Fibroblast of skin of abdomen (primary cell): ENCODE results near the gene DHRS12.

Source experiments
- DNase-seq: peaks from one replicate; pipeline ENCODE4 v3.0.0-alpha.2; 2013

The DHRS12 gene

DNA sequence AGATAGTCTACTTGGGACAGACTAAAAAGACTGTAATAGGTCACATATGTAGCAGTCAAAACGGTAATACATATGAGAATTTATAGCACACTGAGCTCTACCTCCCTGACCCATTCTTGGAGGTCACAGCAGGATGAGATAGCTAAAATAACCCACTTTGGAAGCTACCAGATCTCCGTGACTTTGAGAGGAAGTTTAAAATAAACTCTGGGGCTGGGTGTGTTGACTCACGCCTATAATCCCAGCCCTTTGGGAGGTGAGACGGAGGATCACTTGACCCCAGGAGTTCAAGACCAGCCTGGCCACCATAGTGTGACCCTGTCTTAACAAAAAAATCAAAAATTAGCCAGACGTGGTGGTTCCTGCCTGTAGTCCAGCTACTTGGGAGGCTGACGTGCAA is 45.3 kb downstream of the DHRS12 start:
- no peak for DNase-seq

DNA sequence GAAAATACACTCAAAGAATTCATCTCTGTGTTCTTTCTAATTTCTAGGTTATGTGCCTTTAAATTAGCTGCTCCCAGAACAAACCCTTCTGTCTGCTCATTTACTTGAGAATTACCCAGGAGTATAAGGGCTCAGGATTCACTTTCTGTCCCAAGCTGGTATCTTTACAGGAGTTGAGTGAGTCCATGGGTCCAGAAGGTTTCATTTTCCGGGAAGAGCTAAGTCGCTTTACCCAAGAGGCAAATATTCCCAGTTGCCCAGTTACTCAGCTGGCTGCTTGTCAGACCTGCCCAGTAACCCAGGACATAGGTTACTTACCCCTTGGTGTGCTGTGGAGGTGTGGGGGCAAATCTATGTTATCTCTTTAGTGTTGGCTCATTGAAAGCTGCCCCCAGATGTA is 47.3 kb downstream of the DHRS12 start:
- no peak for DNase-seq

DNA sequence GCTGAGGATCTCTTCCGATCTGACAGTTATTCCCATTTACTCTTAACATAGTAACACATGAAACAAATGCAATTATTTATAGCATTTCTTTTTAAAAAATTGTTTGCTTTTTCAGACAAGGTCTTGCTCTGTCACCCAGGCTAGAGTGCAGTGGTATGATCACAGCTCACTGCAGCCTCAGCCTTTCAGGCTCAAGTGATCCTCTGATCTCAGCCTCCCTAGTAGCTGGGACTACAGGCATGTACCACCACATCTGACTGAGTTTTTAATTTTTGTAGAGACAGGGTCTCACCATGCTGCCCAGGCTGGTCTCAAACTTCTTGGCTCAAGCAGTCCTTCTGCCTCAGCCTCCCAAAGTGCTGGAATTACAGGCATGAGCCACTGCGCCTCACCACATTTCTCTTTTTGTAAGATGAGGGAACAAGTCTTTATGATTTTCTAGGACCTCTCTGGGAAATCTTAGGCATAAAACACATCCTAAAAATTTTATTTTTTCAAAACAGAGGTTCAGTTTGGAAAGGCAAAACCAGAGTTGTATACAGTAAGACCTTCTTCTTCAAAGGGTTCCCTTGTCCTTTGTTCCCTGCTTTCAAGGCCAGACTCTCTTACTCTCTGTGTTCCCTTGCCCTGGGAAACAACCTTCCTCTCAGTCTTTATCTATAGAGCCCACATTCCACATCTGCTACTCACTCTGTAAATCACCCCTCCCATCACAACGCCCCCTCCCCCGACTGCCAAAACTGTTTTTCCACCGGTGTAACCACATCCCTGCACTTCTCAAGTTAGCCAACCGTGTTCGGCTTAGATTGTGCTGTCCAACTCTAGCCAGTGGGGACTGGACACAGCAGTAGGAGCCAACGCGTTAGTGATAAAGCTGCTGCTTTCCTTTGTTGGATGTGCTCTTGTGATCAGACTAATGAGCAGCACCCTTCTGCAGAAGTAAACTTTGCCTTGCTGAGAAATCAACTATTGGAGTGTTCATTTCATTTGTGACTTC is 56.2 kb downstream of the DHRS12 start:
- no peak for DNase-seq

DNA sequence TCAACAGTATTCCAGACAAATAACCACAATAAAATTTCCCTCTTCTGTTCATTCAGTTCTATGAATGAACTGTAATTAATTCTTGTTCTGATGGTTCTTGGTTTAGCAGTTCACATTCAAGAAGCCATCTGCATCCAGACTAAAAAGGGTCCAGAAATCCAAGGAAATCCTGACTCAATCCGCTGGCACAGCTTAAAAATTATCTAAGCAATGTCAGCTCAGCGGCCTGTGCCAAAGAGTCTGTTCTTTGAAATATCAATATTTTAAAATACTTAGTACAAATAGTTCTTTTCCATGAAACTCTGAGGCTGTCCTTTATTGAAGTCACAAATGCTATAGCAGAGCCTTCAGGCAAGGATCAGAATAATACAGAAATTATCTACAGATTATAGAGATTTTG is 57.2 kb downstream of the DHRS12 start:
- no peak for DNase-seq

DNA sequence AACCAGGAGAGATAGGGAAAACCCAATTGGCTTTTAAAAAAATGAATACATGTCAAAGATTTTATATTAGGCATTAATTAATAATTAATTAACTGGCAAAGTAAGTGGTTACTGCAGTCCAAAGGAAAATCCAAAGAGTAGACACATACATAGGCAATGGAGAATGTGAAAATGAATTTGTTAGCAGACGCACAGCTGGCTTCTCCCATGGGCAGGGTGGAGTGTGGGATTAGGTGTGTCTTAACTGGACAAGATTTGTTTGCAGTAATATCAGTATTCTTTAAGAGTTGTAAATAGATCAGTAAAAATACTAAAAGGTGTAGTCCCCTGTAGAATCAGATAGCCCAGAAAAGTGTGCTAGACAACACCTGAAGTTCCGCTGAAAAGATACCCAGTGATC is 58.7 kb downstream of the DHRS12 start:
- no peak for DNase-seq

DNA sequence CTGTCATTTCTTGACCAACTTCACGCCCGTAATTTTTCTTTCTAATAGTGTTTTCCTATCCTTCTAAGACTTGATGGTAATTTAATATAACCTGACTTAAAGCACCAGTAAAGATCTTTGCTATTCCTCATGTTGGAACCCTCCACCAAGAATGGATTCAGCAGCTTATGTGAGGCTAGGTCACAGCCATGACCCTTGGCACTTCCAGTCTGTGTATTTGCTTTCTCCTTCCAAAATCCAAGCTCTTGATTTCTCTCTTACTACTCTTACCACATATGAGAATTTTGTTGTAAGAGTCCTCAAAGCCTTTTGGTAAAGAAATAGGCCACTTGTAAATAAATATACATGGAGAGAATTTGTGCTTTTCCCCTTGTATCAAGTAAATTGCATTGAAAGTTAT is 61.4 kb downstream of the DHRS12 start:
- DNase-seq = no peak

DNA sequence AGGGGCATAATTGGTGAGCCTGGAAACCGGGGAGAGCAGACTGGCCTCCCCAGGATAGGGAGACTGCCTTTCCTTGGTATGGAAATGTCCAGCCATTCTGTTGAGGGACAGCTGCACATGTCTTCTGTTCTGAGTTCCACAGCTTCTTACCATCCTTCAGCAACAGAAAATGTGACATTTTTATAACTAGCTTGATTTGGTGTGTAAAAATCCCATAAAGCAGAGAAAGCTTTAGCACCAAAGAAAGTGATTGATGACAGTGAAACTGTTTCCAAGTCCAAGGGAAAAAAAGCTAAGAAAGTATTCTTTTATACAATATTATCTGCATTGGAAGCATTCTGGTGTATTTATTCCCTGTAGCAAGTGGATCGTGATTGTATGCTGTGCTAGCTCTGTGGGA is 61.9 kb downstream of the DHRS12 start:
- DNase-seq = no peak

DNA sequence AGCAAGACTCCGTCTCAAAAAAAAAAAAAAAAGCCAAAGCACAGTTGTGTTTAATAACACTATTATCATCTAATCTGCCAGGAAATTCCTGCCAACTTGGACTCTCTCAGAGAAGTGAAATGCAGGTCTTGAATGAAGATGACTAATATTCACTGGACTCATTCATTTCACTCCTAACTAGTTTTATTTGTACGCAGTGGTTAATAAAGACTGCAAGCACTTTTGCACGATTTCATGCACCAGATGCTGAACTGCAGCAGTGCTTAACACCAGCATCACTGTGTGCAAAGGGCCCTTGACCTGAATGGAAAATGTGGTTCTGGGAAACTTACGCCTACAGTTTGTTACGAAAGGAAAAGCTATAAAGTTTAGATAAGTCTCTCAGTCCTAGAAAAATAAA is 63.3 kb downstream of the DHRS12 start:
- no peak for DNase-seq

DNA sequence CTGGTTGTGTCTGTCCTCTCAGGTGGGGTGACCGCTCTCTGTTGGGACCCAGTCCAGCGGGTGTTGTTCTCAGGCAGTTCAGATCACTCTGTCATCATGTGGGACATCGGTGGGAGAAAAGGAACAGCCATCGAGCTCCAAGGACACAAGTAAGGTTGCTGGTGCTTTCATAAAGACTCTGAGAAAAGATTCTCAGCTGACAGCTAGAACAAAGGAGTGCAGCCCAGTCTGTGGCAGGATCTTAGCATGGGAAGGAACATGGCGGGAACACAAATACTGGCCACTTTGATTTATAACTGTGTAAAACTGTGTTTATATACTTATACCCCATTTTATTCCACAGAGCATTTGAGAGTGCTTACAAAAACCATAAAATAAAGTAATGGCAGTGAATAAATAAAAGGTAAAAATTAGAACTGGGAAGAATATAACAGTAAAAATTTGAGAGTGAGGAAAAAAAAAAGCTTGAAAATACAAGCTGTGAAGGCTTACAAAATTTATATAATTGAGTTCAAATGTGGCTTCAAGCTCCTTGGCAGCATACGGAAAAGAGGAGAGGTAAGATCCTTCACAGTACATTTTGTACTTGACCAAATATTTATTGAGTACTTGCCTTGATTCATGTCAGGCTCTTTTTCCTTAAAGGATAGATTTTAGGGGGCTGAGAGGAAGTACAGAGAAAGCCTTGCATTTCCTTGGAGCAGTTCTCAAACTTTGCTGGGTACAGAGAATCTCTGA is 64.8 kb downstream of the DHRS12 start:
- no peak for DNase-seq

DNA sequence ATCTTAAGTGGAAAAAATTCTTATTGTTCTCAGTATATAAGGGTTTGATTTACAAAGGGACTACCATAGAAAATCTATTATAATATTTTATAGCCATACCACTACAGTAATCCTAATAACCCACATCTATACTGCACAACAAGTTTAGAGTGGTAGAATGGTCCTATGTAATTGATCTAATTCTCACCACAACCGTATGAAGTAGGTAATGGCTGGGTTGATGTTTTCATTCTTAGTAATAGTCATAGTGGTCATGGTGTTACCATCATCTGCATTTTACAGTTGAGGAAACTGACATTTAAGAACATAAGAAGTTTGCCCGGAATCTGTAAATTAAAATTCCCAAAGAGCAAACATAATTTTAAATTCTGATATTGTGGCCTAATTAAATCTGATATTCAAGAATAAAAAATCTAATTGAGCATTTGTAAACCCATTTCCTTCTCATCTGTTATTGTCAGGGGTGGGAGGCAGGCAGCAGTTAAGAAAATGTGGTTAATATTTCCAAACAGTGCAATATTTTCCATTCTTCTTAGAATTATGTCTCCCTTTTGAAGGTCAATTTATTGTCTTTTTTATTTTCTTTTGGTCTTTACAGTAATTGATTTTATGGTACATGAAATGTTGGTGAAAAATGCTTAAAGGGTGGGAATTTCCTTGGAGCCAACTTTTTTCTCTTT is 65.6 kb downstream of the DHRS12 start:
- no peak for DNase-seq

DNA sequence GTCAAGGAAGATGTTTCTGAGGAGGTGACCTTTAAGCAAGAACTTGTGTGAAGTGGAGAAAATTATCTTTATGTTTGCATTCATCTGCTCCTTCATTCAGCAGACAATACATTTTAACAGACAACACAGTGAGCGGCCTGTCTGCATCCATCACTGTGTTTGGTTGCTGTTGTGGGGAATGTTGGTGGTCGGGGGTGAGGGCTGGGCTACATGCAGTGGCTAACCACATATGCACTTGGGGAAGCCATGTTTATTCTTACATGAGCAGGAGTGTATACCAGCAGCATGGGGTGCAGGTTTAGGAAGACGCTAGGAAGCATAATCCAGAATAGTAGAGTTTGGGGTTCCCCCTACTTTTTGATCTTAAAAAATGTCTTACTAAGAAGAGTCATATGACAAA is 66.4 kb downstream of the DHRS12 start:
- DNase-seq = no peak

DNA sequence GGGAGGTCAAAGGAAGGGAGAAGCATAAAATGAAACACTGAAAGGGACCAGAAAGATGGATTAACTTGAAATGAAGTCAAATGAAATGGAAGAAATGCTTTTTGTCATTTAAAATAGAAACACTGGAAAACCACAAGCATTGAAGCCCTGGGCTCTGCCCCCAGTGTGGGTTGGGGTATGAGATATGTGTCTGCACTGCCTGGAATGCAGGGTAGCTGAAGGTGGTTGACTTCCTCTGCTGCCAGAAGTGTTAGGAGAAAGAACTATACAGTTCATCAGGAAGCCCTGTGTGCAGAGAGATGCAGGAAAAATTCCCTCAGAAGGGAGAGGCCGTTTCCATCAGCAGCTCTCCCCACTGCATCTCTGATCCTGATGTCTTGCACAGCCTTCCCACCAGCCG is 69.2 kb downstream of the DHRS12 start:
- peak; percentile 79 for DNase-seq

DNA sequence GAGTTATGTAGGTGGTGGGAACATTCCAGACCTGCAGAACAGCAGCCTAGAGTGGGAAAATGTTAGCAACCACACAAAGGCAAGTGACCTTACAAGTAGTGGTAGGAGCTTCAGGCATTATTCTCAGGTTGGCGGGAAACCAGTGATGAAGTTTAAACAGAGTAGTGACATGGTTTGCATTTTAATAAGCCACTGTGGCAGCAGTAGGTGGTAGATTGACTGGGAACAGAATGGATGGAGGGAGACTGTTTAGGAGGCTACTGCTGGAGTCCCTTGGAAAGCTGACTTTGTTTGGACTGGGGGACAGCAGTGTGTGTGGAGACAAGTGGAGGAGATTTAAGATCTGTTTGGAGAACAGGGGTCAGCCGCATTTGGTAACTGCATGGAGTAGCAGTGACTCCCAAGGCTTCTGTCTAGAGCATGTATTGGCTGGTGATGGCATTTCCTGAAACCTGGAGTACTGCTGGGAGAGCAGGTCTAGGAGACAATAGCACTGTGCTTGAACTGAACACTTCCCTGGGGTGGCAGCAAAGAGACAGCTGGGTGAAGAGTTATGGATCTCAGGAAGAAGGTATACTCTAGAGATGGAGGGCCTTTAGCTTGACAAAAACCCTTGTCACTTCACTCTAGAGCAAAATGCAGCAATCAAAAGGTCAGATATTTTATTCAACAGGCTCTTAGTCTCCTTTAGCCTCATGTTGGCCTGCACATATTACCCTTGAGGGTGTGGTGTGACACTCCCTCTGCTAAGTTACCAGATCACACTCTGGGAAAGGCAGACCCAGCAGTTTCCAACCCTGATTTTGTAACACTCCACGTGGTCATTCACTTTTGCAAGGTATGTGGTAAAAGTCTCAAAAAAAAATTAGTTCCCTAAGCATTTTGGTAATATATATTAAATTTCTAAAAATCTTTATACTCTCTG is 70.3 kb downstream of the DHRS12 start:
- peak; percentile 20 for DNase-seq

DNA sequence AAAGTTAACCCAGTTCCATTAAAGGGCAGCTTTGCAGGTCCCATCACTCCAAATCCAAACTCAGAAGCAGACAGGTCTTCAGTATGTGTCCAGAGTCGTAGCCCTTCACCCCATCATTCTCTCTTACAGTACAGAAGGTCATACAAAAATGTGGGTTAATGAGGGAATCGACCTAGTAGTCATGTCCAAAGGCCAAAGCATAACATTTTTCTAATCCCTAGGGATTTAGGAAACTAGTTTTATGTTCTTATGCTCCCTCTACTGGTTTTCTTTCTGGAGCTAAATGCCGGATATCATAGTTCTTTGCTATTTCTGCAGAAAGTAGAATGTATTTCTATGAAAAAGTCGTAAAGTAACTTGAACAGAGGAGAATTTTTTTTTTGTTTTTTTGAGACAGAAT is 72.2 kb downstream of the DHRS12 start:
- peak; percentile 68 for DNase-seq

DNA sequence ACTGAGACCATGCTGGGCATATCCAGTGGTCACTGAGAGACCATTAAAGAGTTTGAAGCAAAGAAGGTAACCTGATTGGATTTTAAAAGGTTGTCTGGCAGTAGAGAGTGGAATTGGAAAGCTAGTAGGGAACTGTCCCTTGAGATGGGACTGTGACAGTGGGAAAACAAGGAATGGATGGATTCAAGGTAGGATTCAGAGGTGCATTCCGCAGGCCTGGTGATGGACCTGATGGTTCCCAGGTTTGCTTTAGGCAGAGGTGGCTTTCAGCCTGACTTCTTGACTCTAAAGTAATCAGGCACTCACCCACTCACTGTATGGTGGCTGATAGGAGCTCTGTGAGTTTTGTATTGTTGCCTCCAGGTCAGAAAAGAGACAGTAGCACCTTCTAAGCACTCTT is 73.0 kb downstream of the DHRS12 start:
- no peak for DNase-seq

DNA sequence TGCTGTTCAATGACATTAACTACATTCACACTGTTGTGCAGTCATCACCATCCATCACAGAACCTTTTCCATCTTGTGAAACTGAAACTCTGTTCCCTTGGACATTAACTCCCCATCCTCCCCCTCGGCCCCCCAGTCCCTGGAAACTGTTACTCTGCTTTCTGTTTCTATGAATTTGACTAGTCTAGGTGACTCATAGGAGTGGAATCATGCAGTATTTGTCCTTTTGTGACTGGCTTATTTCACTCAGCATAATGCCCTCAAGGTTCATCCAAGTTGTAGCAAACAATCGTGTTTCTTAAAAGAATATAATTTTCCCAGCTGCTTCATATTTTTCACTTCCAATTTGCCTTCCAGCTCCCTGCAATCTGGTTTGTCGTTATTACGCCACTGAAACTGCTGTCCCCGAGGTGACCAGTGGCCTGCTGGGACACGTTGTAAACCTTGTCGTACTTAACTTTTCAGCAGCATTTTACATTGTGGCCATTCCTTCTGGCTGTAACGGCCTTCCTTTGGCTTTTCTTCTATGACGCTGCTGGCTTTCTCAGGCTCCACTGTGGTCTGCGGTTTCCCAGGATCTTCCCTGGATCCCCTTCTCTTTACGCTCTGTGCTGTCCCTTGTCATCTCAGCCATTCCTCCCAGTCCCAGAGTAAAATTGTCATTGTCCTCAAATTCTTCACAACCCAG is 74.0 kb downstream of the DHRS12 start:
- peak; percentile 88 for DNase-seq

DNA sequence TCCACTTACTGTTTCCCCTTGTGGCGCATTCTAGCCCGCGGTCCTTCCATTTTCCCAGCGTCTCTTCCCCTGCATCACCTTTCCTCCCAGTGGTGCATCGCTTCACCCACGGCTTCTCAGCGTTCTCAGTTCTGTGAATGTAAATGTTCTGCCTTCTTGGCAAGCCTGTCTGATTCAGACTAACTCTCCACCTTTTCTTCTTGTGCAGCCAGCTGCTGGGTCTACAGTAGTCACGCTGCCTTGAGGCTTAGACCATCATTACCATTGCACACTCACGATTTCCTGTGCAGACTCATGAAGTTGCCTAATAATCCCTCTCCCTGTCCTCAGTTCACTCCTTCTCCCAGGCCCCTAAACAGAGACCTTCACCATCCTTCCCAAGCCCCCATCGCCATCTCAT is 75.0 kb downstream of the DHRS12 start:
- peak; percentile 75 for DNase-seq

DNA sequence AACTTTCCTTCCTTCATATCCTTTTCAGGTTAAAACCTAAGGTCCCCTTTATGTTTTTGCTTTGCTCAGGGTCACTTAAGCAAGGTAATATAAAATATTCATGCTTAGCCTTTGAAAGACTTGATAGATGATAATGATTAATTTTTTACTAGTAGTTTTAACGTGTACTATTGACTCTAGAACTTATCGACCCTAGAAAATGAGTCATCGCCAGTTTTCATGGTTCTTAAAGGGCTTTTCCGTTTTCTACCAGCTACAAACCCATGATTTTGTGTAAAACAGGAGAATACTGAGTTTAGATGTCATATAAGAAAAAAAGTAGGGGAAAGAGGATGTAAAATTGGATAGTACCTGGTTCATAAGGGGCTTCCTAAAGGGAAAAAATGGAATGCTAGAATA is 75.7 kb downstream of the DHRS12 start:
- DNase-seq = no peak

DNA sequence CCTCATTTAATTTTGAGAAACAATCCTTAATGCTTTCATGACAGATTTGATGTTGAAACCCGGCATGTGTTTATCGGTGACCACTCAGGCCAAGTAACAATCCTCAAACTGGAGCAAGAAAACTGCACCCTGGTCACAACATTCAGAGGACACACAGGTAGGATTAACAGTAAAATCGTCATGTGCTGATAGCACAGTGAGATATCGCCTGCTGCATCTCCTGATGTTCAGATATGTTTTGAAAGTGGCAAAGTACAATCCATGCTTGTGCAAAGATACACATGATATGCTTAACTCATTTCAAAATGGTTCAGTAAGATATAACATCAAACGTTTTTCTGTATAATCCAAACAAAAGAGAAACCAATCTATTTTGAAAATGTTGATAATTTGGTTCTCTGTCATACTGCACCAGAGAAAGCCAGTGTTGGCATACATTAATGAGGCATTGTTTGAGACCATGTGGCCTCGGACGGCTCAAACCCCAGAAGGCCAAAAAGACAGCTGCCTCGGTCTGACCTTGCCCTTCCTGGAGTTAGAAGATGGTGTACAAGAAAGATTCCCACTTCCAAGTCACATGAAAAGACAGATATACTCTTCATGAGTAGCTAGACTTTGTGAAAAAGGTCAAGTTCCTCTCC is 76.2 kb downstream of the DHRS12 start:
- no peak for DNase-seq

DNA sequence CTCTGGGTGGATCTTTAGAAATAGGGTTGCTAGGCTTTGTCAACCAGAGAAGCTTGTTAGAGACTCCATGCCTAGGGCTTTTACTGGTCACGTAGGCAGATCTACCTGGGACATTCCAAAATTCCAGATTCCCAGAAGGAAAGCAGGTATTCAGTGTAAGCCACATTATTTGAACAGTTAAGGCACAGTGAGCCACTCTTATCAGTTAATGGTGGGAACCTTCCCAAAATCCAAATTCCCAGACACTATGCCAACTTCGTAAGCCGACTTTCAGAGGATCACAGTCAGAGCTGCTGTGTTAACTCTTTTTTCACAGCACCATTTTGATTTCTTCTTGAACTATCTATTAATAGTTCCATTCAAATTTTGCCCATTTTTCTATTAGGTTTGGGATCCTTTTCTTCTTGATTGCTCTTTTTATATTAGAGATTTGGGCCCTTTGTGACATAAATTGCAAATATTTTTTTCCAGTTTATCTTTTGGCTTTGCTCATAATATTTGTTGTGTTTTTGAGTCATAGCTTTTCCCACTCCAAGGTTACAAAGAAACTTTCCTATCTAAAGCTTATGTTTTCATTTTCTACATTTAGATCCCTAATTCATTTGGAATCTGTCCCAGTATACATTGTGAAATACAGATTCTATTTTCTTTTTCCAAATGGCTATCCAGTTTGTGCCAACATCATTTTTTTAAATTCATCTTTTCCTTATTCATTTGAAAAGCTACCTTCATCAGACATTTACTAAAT is 77.3 kb downstream of the DHRS12 start:
- peak; percentile 71 for DNase-seq
